ENCODE measurements around the gene IPO13.

The IPO13 gene

GRCh38 chr1:44016890-44017400 is 70.2 kb downstream of the IPO13 start:
- no peak for DNase-seq (ENCODE audit: low spot score)
- Mint-ChIP-seq H3K36me3 (ENCODE audit: low read depth) (no peaks in the 10 kb centered on the region), H3K27me3 (ENCODE audit: low read depth) (no peaks in the 10 kb centered on the region), H3K4me1 (ENCODE audit: low read depth) (no peaks in the 10 kb centered on the region), H3K4me3 (no peak overlapping the region), H3K9me3 (no peaks in the 10 kb centered on the region), H3K27ac (no peak overlapping the region)

All from T-helper 2 cell treated with Interferon-gamma antibody and Interleukin-4, amounts not matched to agents 5 μg/mL and 100 μg/mL, for 36 hours (primary cell).